ENCODE data around the gene ACBD4. TPM values are rescaled to one million over a fixed set of nuclear protein-coding genes. Genes with fewer than 3 reads are reported as not detected.

Gene ACBD4
- total RNA-seq, 2 donors from 2014 or later, result 21.5 to 27.9 TPM

GRCh38 chr17:45104907-45105624 lies 30.4 kb upstream of the ACBD4 start:
- no peaks in the 10 kb centered on the region for H3K27me3 ChIP-seq (replicated peaks; ENCODE audit: insufficient read depth)
- peak overlapping the region in 1 of 2 donors; percentile 13 for H3K27ac ChIP-seq
- ATAC-seq (ENCODE audit: insufficient number of reproducible peaks, low FRiP score, low read depth), result no peak
- no peak for DNase-seq (ENCODE audit: low spot score)
- TF ChIP-seq CTCF (IDR thresholded peaks at IDR 0.05), result no peak
- no peak overlapping the region for H3K4me3 ChIP-seq
- H3K36me3 ChIP-seq, result peaks cover 52% of the 10 kb centered on the region
- no peaks in the 10 kb centered on the region for H3K9me3 ChIP-seq
- H3K4me1 ChIP-seq (ENCODE audit: control insufficient read depth in 1 of 2, low read depth in 2 of 2), result peaks cover 27 to 63% of the 10 kb centered on the region in 2 donors

DNA sequence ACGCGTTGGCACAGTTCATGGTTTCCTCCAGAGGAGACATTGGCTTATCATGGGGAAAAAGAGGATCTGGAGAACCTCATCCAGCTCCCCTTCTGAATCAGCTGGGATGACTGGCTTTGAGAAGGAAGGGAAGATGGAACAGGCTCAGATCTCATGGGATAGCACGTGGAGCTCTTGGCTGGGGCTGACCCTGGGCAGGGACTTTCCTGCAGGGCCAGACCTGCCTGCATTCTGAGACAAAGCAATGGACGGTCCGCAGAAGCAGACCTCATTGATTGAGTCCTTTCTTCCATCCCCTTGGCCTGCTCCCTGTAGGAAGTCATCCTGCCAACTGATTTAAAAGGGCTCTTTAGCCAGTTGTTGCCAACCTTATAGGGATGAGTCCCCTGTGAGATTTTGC lies 29.4 kb upstream of the ACBD4 start:
- Histone ChIP-seq H3K4me1 (ENCODE audit: control insufficient read depth in 1 of 2, low read depth in 2 of 2) (peaks cover 36 to 74% of the 10 kb centered on the region in 2 donors), H3K36me3 (peaks cover 47% of the 10 kb centered on the region), H3K9me3 (no peaks in the 10 kb centered on the region), H3K4me3 (no peak overlapping the region), H3K27ac (peak overlapping the region; percentile 34 to 40), H3K27me3 (replicated peaks; ENCODE audit: insufficient read depth) (no peaks in the 10 kb centered on the region)
- DNase-seq (ENCODE audit: low spot score), result no peak
- ATAC-seq (ENCODE audit: insufficient number of reproducible peaks, low FRiP score, low read depth), result no peak
- no peak for TF ChIP-seq CTCF (IDR thresholded peaks at IDR 0.05)

DNA sequence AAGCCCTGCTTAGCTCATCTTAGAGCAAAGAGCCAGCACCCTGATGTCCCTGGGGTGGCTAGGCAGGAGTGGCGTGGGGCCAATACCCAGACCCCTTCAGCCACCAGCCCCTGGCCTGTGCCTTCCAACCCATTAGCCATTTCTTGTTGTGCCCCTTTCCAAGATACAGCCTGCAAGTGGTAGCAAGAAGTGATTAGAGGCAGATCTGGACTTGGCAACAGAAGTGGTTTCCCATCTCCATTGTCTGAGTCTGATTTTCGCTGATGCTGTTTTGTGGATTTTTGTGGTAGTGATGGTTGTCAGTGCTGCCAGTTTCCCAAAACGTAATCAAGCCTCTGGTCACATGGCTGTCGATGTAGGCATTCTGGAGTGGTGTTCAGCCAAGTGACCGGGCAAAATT lies 28.9 kb upstream of the ACBD4 start:
- H3K36me3 ChIP-seq, result peaks cover 47% of the 10 kb centered on the region
- TF ChIP-seq CTCF (IDR thresholded peaks at IDR 0.05), result no peak
- ATAC-seq (ENCODE audit: insufficient number of reproducible peaks, low FRiP score, low read depth) (no peak), DNase-seq (ENCODE audit: low spot score) (no peak)
- H3K9me3 ChIP-seq, result no peaks in the 10 kb centered on the region
- H3K27ac ChIP-seq, result peak overlapping the region; percentile 34 to 40
- H3K4me3 ChIP-seq, result no peak overlapping the region
- no peaks in the 10 kb centered on the region for H3K27me3 ChIP-seq (replicated peaks; ENCODE audit: insufficient read depth)
- peaks cover 40 to 76% of the 10 kb centered on the region in 2 donors for H3K4me1 ChIP-seq (ENCODE audit: control insufficient read depth in 1 of 2, low read depth in 2 of 2)

GRCh38 chr17:45107293-45108010 lies 28.0 kb upstream of the ACBD4 start:
- no peaks in the 10 kb centered on the region for H3K9me3 ChIP-seq
- DNase-seq (ENCODE audit: low spot score), result no peak
- no peak for ATAC-seq (ENCODE audit: insufficient number of reproducible peaks, low FRiP score, low read depth)
- peaks cover 40 to 76% of the 10 kb centered on the region in 2 donors for H3K4me1 ChIP-seq (ENCODE audit: control insufficient read depth in 1 of 2, low read depth in 2 of 2)
- no peak for TF ChIP-seq CTCF (IDR thresholded peaks at IDR 0.05)
- no peaks in the 10 kb centered on the region for H3K27me3 ChIP-seq (replicated peaks; ENCODE audit: insufficient read depth)
- peak overlapping the region; percentile 34 to 40 for H3K27ac ChIP-seq
- peaks cover 50% of the 10 kb centered on the region for H3K36me3 ChIP-seq
- H3K4me3 ChIP-seq, result no peak overlapping the region

DNA sequence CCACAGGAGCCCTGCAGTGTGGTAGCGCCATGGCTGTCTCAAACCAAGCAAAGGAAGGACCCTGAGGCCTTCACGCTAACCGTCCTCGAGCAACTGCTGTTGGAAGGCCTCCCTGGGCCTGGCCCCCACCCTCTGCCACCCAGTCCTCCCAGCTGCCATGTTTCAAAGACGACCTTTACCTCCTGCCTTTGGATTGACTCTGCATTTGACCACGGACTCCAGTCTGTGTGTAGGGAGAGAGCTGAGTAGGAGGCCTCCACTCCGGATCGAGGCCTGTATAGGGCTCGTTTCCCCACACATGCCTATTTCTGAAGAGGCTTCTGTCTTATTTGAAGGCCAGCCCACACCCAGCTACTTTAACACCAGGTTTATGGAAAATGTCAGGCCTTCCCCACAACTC lies 27.4 kb upstream of the ACBD4 start:
- no peak for TF ChIP-seq CTCF (IDR thresholded peaks at IDR 0.05)
- no peaks in the 10 kb centered on the region for H3K27me3 ChIP-seq (replicated peaks; ENCODE audit: insufficient read depth)
- H3K9me3 ChIP-seq, result no peaks in the 10 kb centered on the region
- H3K36me3 ChIP-seq, result peaks cover 53% of the 10 kb centered on the region
- H3K4me3 ChIP-seq, result no peak overlapping the region
- peaks cover 37 to 77% of the 10 kb centered on the region in 2 donors for H3K4me1 ChIP-seq (ENCODE audit: control insufficient read depth in 1 of 2, low read depth in 2 of 2)
- DNase-seq (ENCODE audit: low spot score), result no peak
- ATAC-seq (ENCODE audit: insufficient number of reproducible peaks, low FRiP score, low read depth), result no peak
- H3K27ac ChIP-seq, result peak overlapping the region; percentile 31 to 40

Measured in thoracic aorta (tissue), 2 donors.